Activated CD8-positive, alpha-beta memory T cell treated with anti-CD3 and anti-CD28 coated beads, Interleukin-2, amount 50 U/mL, for 1 hour (primary cell): ENCODE data around the gene SANBR.
"Not testable (repeated sequence)": the region's sequence is repeated elsewhere in the genome, so short reads cannot be mapped to it uniquely, and the experiment has no call there.

Source experiments
- DNase-seq: peaks from one replicate; pipeline ENCODE4 v3.0.0-alpha.2; 2020; ENCODE audit errors: extremely low read depth

SANBR gene

DNA sequence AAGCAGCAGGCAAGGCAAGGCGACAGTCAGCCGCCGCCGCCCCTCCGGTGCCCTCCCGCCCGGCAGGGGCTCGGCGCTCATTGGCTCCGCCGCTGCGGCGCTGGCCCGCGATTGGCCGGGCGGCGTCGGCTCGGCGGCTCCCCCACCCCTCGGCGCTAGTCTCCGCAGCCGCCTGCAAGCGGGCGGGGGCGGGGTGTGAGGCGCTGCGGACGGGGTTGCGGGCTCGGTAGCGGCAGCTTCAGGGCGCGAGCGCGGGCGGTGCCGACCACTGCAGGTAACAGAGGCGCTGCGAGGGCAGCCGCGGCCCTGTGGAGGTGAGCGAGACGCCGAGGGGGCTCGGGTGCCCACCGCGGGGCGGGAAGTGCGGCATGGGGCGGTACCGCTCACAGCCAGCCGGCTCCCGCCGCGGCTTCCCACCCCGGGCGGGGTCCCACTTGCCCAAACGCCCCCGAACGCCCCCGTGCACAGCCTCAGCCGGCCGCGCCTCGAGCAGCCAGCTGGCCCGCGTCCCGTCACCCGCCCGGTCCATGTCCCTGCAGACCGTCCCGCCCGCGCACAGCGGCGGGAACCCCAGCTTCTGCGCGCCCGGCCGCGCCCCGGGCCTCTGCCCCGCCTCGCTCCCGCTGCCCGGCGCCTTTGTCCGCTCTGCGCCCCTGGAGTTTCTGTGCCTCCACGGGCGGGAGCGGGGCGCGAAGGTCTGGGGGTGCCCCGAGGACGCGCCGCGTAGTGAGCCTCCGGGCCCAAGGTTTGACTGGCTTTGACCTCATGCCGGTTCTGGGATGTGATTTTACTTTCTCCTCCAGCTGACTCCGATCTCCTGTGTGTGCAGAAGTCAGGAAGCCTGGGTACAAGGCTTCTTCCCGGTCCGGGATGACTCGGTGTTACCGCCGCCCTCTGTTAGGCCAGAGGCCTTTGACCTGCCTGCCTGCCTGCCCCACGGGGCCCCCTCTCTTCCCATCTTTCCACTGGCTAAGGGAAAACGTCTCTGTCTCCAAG lies at the start of gene SANBR:
Gene SANBR, plus strand, starts transcription at position 158 of the 996 bp plus-strand sequence. CDS start 4,480 bp downstream, outside the sequence.
- DNase-seq = peak; percentile 42

DNA sequence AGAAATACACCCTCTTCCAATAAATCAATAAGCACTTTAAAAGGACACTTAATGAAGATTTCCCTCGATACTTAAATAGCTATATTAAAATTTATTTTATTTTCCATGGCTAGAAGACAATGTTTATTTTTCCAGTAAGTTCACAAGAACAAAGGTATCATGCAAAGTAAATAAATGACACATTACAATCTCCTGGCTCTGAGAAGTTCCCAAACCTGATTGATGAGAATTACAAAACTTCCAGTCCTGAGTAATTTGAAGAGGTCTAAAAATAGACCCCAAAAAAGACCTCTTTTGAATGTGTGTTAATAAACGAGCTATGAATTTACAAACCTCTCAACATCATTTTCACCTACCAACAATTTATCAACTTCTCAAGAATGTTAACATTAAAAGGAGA lies 49.7 kb upstream of the SANBR start:
- no peak for DNase-seq

DNA sequence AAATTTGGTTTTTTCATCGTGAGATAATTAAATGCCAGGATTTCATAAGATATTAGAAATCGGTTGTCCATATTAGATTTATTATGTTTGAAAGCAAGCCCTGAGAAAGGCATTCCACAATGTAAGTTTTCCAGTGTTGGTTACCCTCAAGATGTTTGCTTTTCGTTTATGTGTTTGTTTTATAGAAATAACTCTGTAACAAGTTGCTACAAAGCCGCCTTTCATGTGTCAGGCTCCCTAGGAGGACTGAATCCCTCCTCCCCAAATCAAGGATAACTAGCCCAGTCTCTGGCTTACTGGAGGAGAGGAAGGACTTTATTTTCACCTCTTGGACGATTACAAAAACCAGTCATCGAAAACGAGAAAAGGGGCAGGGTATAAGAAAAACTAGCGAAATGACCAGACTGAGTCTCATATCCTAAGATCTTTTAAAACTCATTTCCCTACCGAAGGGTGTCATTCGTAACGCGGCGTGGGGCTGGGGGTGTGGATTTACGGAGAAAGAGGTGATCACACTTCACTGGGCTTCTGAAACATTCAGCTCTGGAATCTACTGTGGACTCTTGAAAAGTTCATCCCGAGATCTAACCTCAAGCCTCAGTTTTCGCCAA lies 49.2 kb upstream of the SANBR start:
- DNase-seq = no peak

DNA sequence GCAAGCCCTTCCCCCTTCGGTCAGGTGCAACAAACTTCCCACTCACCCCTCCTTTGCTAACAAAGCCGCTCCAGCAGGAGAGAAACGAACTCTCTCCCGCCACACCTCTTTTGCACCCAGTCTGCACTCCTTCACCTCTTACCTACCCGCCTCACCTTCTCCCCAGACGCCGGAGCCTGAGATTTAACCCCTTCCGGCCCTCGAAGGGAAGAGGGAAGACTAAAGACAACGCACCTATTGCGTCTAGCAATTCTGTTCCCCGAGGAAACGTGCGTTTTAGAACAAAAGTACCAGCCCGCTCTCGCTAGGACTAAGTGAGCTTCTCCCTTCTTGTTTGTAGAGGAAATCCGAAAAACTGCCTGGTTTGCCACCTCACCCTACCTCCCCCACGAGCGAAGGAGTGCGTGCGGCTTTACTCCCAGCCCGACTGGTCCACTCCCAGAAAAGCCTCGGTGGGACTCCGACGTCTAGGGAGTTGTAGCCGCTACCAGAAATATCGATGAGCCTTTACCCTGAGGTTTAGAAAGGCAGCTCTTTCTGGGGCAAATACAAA lies 48.6 kb upstream of the SANBR start:
- DNase-seq = peak; percentile 19

DNA sequence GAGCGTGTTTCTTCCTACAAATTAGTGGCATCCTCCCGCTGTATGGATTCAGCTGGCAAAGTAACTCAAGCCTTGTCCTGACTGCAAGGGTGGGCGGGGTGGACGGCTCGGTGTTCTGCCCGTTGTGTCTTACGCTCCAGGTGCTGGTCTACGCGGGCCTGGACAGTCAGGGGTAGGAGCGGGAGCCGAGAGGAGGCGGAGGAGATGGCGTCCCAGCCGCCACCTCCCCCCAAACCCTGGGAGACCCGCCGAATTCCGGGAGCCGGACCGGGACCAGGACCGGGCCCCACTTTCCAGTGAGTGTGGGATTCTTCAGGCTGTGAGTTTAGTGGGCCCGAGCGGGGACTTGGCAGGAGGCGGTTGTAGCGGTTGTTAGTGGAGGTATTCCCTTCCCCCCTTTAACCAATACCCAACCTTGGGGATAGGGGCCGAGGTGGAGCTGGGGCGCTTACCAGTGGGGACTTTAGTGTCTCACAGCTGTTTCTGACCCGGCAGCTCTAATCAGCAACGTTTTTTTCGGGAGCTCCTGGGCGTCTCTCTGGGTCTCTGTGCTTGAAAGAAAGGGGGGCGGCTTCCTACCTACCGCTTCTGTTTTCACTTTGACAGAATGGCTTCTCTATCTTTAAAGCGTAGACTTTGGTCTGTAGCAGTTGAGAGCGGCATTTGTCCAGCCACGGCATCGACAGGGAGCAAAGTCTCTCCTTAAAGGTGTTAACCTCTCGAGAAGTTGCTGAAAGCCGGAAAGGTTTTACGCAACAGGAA lies 47.9 kb upstream of the SANBR start, which contains the start of the genes PEX13 and PUS10:
Gene PEX13, plus strand, starts transcription at position 165 of the 762 bp plus-strand sequence. Its CDS starts 40 bp downstream, at position 205.
Gene PUS10, minus strand, starts transcription at position 700 of the 762 bp plus-strand sequence. CDS start 6,365 bp downstream, outside the sequence.
- DNase-seq = peak; percentile 10

DNA sequence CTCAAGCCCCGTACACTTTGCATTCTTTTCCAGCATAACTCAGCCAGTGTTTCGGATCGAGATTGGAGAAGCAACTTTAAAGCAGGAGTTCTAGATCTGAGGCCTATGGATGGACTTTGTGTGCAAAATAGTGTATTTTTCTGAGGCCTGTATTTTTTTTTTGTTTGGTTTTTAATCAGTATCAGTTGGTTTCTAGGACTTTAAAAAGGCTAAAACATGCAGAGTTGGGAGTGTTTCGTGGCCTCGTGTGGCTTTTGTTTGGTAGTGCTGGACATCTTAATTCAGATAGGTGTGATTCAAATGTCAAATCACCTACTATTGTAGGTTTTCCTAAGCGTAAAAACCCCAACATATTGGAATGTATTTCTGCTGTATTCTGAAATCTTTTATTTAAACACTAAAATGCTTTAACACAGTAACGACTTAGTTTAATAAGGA lies 47.3 kb upstream of the SANBR start:
- no peak for DNase-seq

DNA sequence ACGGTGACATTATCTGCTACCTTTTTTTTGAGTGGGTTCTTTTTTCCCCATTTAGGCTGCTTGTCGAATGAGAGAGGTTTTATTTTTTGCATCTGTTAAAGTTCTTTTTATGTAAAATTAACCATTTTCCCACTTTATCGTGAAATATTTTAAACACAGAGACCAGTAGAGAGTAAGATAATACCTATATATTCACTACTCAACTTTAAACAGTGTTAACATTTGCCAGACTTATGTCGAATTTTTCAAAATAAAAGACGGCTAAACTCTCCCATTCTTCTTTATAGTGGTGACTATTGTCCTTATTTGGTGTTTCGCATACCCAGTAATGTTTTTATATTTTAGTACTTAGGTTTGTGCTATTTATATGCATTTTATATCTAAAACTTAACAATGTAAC lies 46.9 kb upstream of the SANBR start:
- no peak for DNase-seq

DNA sequence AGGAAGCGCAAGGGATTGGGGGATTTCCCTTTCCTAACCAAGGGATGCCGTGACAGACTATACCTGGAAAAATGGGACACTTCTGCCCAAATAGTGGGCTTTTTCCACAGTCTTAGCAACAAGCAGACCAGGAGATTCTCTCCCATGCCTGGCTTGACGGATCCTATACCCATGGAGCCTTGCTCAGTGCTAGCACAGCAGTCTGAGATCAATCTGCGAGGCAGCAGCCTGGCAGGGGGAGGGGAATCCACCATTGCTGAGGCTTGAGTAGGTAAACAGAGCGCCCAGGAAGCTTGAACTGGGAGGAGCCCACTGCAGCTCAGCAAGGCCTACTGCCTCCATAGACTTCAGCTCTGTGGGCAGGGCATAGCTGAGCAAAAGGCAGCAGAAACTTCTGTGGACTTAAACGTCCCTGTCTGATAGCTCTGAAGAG lies 44.4 kb upstream of the SANBR start:
- no peak for DNase-seq

DNA sequence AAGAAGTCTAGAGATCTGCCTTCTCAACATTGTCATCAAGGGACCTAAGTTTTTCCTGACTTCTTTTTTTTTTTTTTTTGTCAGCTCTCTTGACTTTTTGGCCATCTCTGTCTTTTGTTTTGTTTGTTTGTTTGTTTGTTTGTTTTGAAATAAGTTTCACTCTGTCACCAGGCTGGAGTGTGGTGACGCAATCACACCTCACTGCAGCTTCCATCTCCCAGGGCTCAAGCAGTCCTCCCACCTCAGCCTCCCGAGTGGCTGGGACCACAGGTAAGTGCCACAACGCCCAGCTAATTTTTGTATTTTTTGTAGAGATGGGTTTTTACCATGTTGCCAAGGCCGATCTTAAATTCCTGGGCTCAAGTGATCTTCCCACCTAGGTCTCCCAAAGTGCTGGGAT lies 42.0 kb upstream of the SANBR start:
- no peak for DNase-seq

DNA sequence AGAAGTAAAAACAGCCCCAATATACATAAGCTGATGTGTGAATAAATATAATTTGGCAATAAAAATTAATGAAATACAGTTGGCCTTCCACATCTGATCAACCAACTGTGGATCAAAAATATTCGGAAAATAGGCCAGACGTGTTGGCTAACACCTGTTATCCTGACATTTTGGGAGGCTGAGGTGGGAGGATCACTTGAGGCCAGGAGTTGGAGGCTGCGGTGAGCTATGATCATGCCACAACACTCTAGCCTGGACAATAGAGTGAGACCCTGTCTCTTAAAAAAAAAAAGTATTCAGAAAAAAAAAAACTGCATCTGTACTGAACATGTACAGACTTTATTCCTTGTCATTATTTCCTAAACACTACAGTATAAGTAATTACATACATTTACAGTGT lies 36.1 kb upstream of the SANBR start:
- no peak for DNase-seq

DNA sequence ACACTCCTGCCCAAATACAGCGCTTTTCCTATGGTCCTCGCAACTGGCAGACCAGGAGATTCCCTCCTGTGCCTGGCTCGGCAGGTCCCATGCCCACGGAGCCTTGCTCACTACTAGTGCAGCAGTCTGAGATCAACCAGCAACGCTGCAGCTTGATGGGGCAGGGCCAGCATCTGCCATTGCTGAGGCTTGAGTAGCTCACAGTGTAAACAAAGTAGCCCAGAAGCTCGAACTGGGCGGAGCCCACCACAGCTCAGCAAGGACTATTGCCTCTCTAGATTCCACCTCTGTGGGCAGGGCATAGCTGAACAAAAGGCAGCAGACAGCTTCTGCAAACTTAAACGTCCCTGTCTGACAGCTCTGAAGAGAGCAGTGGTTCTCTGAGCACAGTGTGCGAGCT lies 31.1 kb upstream of the SANBR start:
- not testable (repeated sequence) for DNase-seq

DNA sequence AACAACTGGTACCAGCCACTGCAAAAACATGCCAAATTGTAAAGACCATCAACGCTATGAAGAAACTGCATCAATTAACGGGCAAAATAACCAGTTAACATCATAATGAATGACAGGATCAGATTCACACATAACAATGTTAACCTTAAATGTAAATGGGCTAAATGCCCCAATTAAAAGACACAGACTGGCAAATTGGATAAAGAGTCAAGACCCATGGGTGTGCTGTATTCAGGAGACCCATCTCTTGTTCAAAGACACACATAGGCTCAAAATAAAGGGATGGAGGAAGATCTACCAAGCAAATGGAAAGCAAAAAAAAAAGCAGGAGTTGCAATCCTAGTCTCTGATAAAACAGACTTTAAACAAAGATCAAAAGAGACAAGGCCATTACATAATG lies 29.0 kb upstream of the SANBR start:
- DNase-seq = not testable (repeated sequence)

DNA sequence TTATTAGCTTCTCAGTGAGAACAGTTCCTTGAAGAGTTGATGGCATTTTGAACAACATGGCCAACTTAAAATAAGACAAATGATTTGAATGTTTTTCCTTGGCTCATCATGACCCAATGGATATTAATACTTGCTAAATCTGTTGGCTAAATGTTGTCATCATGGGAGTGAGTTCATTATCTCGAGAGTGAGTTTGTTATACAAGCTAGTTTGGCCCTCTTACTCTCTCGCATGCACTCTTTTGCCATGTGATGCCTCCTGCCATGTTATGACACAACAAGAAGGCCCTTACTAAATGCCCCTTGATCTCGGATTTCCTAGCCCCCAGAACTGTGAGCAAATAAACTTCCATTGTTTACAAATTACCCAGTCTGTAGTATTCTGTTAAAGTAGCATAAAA lies 22.9 kb upstream of the SANBR start:
- no peak for DNase-seq

DNA sequence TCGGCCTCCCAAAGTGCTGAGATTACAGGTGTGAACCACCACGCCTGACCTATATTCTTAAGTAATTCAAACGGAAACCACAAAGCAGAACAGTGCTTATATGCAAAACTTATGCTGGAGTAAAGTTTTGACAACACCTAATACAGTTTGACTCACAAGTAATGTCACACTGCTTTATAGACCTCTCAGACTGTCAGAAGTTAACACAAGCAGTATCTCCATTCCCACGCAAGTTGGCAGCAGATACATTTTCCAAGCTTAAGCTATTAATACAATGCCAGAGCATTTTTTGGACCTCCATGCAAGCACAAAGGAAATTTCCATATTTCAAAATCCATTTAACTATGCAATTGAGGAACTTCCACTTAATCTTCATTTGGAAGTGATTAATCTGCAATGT lies 21.0 kb upstream of the SANBR start:
- no peak for DNase-seq

DNA sequence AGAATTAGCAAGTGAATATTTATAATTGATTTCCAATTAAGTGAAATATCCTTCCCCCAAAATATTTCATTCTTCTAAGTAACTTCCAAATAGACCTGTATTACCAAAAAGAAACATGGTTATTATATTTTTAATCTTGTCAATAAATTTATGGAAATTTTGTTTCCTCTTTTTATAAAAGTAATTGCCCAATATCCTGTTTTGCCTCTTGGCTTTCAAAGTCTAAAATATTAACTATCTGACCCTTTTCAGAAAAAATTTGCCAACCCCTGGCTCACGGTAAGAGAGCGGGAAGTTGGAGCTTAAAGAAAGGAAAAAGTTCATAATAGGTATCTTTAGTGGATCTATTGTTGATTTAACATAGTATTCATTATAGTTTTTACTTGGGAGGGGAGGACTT lies 20.4 kb upstream of the SANBR start:
- DNase-seq = no peak

DNA sequence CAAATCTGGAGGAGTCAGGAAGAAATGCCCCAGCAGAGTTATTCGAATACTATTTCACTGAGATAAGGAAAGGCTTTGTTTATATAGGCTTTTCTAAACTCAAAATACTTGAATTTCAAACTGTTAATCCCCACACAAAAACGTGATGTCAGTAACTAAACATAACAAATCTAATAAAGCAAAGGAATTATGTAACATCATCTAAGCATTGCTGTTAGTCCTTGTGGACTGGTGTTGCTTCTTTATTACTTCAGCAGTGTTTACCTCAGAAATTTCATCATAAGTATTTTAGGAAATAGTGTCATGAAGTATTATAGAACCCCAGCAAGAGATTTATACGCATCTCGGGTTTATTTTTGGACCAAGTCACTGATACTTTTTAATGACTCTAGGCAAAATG lies 19.7 kb upstream of the SANBR start:
- no peak for DNase-seq

DNA sequence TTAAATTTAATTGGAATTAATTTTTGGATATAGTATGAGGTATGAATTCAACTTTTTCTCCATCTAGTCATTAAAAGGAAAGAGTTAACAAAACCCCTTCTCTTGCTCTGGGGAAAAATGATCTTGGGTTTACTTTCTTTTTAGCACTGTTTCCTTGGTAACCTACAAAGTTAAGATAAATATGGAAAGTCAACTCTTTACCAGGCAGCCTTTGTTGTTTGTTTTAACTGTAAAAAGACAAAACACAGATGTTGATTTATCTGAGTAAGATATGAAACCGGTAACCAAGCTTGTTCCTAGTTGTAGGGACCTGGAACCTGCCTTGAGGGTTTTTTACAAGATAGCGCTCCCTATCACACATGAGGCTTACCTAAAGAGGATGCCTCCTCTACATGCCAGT lies 10.1 kb upstream of the SANBR start:
- no peak for DNase-seq

DNA sequence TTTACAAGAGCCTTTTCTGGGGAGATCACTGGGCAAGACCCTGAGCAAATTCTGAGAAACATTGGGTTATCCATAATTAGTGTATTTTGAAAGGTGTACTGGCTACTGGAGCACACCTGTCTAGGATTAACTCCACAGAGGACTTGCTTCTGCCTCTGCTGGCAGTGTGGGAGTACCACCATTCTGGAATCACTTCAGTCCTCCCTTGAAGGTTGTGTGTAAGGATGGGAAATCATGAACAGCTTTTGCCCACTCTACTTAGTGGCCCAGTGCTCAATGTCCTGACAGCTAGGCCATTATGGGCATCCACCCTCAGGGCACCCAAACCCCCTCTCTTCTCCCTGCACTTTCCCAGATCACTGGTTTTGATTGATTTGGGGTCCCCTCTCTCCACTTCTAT lies 8.1 kb upstream of the SANBR start:
- DNase-seq = no peak

DNA sequence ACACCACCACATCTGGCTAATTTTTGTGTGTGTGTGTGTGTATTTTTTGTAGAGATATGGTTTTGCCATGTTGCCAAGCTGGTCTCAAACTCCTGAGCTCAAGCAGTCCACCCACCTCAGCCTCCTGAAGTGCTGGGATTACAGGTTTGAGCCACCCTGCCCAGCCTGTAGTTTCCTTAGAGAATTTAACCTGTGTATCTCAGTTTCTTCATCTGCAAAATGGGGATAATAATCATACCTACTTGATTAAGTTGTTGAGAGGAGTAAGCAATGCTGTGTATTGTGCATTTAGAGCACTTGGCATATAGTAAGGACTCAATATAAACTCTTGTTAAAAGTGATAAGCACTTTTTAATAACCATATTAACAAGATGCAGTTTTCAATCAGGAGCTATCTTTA lies 6.3 kb upstream of the SANBR start:
- DNase-seq = no peak

DNA sequence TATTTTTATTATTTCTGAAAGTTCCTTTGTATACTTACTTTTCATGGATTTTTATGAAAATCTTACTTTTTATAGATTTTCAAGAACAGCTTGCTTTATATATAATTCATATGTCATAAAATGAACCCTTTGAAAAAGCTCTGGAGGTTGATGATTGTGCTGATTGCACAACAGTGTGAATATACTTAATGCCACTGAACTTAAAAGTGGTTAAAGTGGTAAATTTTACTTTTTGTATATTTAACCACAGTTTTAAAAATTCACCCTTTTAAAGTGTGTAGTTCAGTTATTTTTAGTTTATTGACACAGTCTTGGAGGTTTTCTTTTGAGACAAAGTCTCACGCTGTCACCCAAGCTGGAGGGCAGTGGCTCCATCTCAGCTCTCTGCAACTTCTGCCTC lies 8.4 kb downstream of the SANBR start:
- DNase-seq = no peak

DNA sequence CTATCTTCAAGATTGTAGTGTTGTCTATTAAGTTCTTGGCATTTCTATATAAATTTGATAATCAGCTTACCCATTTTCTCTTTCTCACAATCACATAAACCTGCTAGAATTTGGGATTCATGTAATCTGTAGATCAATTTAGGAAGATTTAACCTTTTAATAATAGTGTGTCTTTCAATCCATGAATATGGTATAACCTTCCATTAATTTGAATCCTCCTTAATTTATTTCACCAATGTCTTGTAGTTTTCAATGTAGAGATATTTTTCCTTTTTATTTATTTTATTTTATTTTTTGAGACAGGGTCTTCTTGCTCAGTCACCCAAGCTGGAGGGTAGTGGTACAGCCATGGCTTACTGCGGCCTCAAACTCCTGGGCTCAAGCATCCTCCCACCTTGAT lies 20.2 kb downstream of the SANBR start:
- DNase-seq = no peak

DNA sequence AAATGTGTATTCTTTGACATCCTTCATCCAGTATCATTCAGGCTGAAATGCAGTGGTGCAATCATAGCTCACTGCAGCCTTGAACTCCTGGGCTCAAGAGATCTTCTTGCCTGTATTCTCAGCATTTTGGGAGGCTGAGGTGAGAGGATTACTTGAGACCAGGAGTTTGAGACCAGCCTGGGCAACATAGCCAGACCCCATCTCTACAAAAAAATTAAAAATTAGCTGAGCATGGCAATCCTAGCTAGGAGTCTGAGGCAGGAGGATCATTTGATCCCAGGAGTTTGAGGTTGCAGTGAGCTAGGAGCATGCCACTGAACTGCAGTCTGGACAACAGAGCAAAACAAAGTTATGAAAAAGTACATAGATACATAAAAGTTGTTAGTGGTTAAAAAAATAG lies 24.1 kb downstream of the SANBR start:
- no peak for DNase-seq
